ENCODE measurements around the gene PALS1. TPM values are rescaled to one million over a fixed set of nuclear protein-coding genes. Genes with fewer than 3 reads are reported as not detected.

Gene PALS1
- total RNA-seq, 1 experiment from 2014 or later: 18.0 TPM

DNA sequence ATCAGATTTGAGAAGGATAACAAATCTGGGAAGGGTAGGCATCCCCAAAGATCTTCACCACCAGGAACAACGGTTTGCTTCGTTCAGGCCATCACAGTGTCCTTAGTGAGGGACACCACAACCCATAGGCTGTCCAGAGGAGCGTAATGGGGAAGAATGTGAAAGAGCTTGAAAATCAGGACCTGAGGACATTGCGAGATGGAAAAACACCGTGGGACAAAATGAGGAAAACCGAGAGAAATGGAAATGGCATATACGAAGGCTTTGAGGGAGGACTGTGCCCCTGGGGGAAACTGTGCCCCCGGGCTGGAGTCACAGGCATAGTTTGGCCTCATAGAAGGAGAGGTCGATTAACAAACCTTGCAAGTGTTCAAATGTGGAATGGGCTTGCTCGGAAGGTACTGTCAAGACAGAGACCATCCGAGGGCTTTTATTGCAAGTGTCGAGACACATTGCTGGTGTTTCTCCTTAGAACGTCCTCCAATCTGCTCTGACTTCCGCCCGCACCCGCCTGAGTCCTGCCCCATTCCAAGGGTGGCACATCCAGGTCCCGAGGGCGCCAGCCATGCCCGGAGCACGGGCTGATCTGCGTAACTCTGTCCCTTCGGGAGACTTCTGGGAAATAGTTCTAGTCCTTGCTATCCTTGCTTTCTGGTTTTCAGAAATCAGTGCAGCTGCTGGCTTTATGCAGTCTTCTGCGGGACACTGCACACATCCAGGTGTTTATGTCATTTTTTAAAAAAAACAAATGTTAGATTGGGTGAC, 885 bp upstream of the PALS1 start:
- POLR2A ChIA-PET: interaction anchor here (0.7 kb wide), 1 partner anchor 1248 kb away, joined by 6 read pairs; no protein-coding TSS in a partner anchor

More for the DNA sequence above, 885 bp upstream of the PALS1 start:
- no peaks in the 10 kb centered on the region for H3K9me3 ChIP-seq (ENCODE audit: control insufficient read depth in 1 of 2, insufficient read depth in 1 of 2, low read depth in 1 of 2, low read length in 2 of 2)
- peaks cover 34% of the 10 kb centered on the region for H3K79me2 ChIP-seq (ENCODE audit: insufficient read depth, low read length)
- ChIA-PET RAD21 (ENCODE audit: low non-redundant PET in 1 of 2, low total read pairs in 2 of 2, uncharacterized antibody in 2 of 2, unreplicated experiment in 2 of 2) (interaction anchor here (0.6 to 0.7 kb wide), 2 partner anchors 10 to 15 kb away, joined by 3 to 8 read pairs; no protein-coding TSS in a partner anchor), CTCF (no interaction called here)
- no peaks in the 10 kb centered on the region for H4K20me1 ChIP-seq (ENCODE audit: insufficient read depth)
- peak overlapping the region; percentile 57 to 70 for H3K4me3 ChIP-seq (replicated peaks in 1 of 2; ENCODE audit: low read depth in 1 of 2, low read length in 2 of 2)
- no peaks in the 10 kb centered on the region for H3K27me3 ChIP-seq (ENCODE audit: insufficient read depth, low read length)
- peaks cover 15 to 22% of the 10 kb centered on the region in 2 experiments; a peak in 3 of 4 replicates for H3K4me1 ChIP-seq (ENCODE audit: control insufficient read depth in 1 of 2, insufficient read depth in 2 of 2, low read length in 2 of 2)
- TSS peak; percentile 91 for BruUV-seq (replicated peaks)
- H3K4me2 ChIP-seq (ENCODE audit: low read length): peak overlapping the region; percentile 93
- peak overlapping the region; percentile 90 for H3K9ac ChIP-seq (ENCODE audit: low read length)
- H2AFZ ChIP-seq (ENCODE audit: low read depth, low read length, poor library complexity, severe bottlenecking): peak overlapping the region; percentile 55
- TF ChIP-seq, protein P1, sequence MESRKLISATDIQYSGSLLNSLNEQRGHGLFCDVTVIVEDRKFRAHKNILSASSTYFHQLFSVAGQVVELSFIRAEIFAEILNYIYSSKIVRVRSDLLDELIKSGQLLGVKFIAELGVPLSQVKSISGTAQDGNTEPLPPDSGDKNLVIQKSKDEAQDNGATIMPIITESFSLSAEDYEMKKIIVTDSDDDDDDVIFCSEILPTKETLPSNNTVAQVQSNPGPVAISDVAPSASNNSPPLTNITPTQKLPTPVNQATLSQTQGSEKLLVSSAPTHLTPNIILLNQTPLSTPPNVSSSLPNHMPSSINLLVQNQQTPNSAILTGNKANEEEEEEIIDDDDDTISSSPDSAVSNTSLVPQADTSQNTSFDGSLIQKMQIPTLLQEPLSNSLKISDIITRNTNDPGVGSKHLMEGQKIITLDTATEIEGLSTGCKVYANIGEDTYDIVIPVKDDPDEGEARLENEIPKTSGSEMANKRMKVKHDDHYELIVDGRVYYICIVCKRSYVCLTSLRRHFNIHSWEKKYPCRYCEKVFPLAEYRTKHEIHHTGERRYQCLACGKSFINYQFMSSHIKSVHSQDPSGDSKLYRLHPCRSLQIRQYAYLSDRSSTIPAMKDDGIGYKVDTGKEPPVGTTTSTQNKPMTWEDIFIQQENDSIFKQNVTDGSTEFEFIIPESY (IDR thresholded peaks at IDR 0.05; ENCODE audit: extremely low read depth, insufficient replicate concordance, low read length): no peak
- TF ChIP-seq EZH2phosphoT487 (IDR thresholded peaks at IDR 0.05; ENCODE audit: borderline replicate concordance) (no peak), ELF1 (IDR thresholded peaks at IDR 0.05; ENCODE audit: borderline replicate concordance, low read depth) (no peak), TCF7L2 (IDR thresholded peaks at IDR 0.05; ENCODE audit: borderline replicate concordance, extremely low read depth, insufficient read depth, insufficient read length) (no peak), YY1 (IDR thresholded peaks at IDR 0.05; ENCODE audit: extremely low read depth, insufficient replicate concordance, low read depth, low read length) (no peak), CEBPB (IDR thresholded peaks at IDR 0.05; ENCODE audit: low read depth) (no peak)
- TF ChIP-seq, protein P2, sequence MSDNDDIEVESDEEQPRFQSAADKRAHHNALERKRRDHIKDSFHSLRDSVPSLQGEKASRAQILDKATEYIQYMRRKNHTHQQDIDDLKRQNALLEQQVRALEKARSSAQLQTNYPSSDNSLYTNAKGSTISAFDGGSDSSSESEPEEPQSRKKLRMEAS (IDR thresholded peaks at IDR 0.05): no peak
- TF ChIP-seq, protein P3, sequence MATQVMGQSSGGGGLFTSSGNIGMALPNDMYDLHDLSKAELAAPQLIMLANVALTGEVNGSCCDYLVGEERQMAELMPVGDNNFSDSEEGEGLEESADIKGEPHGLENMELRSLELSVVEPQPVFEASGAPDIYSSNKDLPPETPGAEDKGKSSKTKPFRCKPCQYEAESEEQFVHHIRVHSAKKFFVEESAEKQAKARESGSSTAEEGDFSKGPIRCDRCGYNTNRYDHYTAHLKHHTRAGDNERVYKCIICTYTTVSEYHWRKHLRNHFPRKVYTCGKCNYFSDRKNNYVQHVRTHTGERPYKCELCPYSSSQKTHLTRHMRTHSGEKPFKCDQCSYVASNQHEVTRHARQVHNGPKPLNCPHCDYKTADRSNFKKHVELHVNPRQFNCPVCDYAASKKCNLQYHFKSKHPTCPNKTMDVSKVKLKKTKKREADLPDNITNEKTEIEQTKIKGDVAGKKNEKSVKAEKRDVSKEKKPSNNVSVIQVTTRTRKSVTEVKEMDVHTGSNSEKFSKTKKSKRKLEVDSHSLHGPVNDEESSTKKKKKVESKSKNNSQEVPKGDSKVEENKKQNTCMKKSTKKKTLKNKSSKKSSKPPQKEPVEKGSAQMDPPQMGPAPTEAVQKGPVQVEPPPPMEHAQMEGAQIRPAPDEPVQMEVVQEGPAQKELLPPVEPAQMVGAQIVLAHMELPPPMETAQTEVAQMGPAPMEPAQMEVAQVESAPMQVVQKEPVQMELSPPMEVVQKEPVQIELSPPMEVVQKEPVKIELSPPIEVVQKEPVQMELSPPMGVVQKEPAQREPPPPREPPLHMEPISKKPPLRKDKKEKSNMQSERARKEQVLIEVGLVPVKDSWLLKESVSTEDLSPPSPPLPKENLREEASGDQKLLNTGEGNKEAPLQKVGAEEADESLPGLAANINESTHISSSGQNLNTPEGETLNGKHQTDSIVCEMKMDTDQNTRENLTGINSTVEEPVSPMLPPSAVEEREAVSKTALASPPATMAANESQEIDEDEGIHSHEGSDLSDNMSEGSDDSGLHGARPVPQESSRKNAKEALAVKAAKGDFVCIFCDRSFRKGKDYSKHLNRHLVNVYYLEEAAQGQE (IDR thresholded peaks at IDR 0.05; ENCODE audit: low read depth): no peak
- DNase-seq (ENCODE audit: low read depth, low spot score): no peak
- ATAC-seq: peak; percentile 52
- no peaks in the 10 kb centered on the region for H3K9me2 ChIP-seq (ENCODE audit: insufficient read depth)
- intact Hi-C loops (cut with micrococcal nuclease): loop anchor here (5.0 kb wide), 1 partner anchor 733 kb away; the partner anchor contains the start of gene GPHN
- H3K36me3 ChIP-seq (ENCODE audit: control insufficient read depth in 1 of 2, insufficient read depth in 2 of 2, low read length in 2 of 2): no peaks in the 10 kb centered on the region
- peak overlapping the region; percentile 91; the same call in 1 of the 2 replicates for H3K27ac ChIP-seq (ENCODE audit: low read depth, low read length)

Data from HCT116 (cell line).